Measurements from ENCODE around the gene ZFP57.
"Not testable (repeated sequence)": the region's sequence is repeated elsewhere in the genome, so short reads cannot be mapped to it uniquely, and the experiment has no call there.

Gene ZFP57

DNA sequence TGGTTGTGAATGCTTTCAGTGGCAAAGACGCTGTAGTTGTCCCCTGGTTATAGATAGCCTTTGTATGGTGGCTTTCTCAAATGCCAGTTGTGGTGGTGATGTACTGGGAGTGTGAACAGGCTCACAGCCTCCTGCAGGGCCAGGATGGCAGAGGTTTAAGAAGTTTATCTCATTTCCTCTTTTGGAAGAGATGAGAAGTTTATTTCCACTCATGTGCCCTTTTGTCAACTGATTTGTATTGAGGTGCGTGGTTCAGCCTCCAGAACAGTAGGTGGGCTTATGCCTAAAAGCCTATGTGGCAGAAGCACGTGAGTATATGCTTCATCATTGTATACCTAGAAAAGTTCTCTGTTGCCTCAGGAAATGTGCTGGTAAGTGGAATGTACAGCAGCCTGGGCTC is 13.7 kb upstream of the ZFP57 start:
- DNase-seq: no peak

DNA sequence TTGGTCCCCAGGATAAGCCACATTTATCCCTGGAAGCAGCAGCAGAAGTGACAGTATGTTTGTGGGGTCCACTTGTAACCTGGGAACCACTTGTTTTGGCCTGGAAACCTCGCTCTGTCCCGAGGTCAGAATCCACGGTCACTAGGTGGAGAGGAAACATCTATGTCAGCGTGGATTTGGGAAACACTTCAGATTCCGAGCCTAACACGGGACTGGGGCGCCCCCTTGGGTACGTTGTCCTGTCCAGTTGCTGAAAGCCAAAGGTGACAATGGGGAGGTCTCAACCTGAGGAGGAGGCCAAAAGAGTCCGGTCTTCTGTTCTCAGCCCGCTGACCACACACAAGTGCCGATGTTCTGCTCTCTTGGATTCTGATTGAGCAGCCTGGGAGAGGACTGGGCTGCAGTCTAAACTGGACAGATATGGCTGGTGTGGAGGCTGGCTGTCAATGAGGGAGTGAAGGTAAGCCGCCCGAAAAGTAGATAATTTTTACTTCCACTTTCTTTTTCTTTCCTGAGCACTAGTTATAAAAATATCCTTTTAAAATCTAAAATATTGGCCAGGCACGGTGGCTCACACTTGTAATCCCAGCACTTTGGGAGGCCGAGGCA is 4.9 kb upstream of the ZFP57 start:
- no peak for DNase-seq

DNA sequence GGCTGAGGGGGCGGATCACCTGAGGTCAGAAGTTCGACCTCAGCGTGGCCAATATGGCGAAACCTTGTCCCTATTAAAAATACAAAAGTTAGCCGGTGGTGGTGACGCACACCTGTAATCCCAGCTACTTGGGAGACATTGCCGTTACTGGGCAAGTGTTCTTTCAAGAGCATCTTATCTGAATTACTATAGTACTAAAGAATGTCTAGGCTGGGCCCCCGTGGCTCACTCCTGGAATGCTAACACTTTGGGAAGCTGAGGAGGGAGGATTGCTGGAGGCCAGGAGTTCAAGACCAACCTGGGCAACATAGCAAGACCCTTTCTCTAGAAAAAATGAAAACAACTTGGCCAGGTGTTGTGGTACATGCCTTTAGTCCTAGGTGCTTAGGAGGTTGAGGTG is 859 bp upstream of the ZFP57 start:
- DNase-seq: no peak

DNA sequence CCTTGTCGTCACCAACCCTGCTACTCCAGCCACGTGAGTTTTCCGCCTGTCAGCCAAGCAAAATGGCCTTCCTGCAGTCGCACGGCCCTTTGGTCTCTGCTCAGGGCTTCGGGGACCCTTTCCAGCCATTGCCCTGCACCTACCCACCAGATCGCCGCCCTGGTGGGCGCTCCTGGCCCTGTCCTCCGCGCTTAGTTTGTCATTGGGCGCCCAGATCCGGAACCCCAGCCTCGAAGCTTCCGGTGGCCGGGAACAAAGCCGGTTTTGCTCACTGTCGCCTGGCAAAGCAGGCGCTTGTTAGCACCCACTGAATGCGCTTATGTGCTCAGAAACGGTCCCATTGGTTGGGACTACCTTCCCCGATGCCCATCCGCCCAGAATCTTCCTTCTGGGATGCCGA is 536 bp downstream of the ZFP57 start:
- DNase-seq: no peak

GRCh38 chr6:29679962-29680361 is 990 bp downstream of the ZFP57 start:
- no peak for DNase-seq

- no peak for DNase-seq
Observed at GRCh38 chr6:29678114-29678513, 2.8 kb downstream of the ZFP57 start.

DNA sequence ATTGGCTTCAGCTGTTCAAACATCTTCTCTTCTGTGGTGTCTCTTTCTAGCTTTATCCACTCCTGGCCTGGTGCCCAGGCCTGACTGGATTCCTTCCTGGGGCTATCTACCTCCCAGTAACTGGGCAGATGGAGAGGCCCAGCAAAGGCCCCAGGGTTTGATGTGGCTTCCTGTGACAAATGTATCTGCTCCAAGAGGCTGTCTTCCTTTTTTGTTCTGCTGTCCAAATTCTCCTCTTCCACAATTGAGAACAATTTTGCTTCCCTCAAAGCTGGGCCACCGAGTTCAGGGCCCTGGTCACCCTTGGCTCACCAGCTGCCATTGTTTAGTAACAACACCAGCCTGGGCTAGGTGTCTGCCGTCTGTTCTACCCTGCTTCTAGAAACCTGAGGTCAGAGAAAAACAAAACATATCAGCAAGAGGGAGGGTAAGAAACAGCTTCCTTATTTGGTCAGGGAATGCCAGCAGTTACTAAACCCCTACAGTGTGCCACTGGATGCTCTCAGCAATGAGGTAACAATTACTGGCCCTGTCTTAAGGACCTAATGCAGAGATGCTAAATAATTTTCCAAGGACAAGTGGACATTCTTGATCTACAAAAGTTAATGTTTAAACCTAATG is 3.9 kb downstream of the ZFP57 start:
- DNase-seq: no peak

DNA sequence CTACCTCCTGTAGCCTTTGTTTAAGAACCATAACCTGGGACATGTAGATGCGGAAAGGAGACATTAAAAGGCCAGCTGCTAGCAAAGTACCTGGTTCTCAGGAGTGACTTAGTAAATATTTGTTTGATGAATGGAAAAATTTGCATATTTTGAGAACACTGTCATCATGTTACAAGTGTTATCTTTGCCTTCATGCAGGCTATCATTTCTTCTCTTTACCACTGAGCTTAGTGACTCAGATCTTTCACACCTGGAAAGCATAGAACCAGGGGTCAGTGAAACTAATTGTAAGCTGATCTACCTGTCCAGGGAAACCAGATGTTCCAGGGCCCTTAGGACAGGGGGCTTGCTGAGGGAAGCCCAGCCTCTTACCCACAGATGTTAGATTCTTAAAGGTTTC is 5.4 kb downstream of the ZFP57 start:
- DNase-seq: no peak

DNA sequence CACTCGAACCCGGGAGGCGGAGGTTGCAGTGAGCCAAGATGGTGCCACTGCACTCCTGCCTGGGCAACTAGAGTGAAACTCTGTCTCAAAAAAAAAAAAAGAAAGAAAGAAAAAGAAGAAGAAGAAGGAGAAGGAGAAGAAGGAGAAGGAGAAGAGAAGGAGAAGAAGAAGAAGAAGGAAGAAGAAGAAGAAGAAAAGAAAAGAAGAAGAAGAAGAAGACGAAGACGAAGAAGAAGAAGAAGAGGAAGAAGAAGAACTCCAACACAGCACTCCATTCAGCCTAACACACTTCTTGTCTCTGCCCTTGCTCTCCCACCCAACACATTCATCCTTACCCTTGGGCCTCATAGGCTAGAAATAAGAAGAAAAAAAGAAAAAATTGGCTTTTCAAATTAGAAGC is 6.9 kb downstream of the ZFP57 start:
- DNase-seq: no peak

DNA sequence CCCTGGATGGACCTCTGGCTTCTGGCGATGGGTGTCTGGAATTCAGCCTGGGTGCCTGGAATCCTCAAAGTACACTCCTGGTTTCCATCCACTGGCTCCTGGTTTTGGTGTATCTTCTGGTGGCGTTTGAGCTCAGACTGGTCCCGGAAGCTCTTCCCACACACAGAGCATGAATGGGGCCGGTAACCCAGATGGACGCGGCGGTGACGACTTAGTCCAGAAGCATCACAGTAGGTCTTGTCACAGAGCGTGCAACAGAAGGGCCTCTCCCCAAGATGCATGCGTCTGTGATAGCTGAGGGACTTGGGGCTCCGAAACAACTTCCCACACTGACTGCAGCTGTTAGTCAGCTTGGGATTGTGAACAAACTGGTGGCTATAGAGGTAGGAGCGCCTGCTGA is 7.8 kb downstream of the ZFP57 start:
- DNase-seq: no peak

DNA sequence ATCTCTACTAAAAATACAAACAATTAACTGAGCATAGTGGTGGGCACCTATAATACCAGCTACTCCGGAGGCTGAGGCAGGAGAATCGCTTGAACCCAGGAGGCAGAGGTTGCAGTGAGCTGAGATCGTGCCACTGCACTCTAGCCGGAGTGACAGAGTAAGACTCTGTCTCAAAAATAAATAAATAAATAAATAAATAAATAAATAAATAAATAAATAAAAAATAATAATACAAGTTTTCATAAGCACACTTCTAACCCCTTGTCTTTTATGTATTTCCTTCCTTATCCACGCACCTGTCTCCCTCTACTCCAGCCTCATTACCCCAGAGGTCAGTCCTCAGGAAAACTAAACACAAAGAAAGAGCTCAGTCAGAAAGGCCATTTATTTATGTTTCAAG is 8.8 kb downstream of the ZFP57 start:
- DNase-seq: not testable (repeated sequence)

- no peak for DNase-seq
Observed at GRCh38 chr6:29671026-29671425, 9.9 kb downstream of the ZFP57 start.

DNA sequence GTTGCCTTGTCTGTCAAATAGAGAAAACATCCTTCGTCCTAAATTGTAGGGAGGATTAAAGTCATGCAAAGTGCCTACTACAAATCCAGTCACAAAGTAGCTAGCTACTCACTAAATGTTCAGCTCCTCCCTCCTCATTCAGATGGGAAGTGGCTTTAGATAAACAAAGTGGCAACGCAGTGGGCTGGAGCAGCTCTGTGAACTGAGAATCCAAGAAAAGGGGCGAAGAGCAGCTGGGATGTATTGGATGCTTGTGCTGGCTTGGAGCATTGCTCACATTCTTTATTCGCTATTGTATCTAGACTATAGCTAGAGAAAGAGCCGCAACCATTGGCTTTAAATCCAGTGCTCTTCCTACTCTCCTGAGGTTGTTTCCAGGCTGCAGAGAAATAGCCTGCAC is 13.8 kb downstream of the ZFP57 start:
- DNase-seq: no peak

- DNase-seq: no peak
Observed at GRCh38 chr6:29666826-29667130, 14.2 kb downstream of the ZFP57 start.

- DNase-seq: no peak
Observed at GRCh38 chr6:29665942-29666825, 14.8 kb downstream of the ZFP57 start.

DNA sequence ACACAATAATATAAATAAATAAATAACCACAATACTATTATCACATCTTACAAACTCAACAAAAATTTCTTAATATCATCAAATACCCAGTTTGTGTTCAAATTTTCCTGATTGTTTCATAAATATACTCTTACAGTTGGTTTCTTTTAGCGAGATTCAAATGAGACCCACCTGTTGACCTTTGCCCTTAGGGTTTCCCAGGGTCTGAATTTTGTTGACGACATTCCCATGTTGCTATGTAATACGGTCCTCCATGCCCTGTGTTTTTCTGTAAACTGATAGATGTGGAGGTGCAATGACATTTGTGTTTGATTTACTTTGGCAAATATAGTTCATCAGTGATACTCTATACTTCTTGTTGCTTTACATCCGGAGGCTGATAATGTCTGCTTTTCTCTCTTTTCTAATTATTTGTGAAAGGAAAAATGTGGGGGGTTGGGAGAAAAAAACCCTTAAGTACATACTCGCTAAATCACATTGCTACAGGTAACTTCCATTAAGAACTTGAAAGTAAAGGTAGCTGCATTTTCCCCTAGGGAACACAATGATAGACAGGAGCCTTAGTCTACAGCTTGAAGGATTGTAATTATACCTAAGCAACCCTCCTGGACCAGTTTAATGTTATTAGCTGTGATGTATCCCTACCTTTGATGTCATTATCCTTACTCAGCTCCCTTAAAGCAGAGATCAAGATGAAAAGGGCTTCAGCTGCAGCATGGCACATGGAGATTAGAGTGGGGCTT is 17.5 kb downstream of the ZFP57 start:
- no peak for DNase-seq

DNA sequence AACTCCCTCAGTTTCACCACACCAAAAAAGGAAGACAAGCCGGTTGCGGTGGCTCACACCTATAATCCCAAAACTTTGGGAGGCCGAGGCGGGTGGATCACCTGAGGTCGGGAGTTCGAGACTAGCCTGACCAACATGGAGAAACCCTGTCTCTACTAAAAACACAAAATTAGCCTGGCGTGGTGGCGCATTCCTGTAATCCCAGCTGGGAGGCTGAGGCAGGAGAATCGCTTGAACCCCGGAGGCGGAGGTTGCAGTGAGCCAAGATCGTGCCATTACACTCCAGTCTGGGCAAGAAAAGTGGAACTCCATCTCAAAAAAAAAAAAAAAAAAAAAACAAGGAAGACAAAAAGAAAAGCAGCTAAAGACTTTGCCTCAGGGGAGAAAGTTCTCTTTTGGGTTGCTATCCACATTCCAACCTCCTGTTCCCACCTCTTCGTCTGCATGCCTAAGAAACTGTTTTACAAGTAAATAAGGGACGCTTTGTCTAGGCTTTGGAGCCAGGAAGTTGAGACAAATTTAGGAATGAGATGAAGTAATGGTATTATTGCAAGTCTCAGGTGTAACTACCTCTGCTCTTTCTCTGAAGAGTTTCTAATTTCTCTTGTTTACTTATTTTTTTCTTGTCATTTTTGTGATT is 19.3 kb downstream of the ZFP57 start:
- DNase-seq: not testable (repeated sequence)

GRCh38 chr6:29661071-29661470 is 19.9 kb downstream of the ZFP57 start:
- DNase-seq: no peak

- DNase-seq: no peak
Observed at GRCh38 chr6:29656798-29657197, 24.2 kb downstream of the ZFP57 start, which contains the start of gene MOG. MOG (plus strand) TSS chr6:29657092; CDS start chr6:29657210, 118 bp downstream.

DNA sequence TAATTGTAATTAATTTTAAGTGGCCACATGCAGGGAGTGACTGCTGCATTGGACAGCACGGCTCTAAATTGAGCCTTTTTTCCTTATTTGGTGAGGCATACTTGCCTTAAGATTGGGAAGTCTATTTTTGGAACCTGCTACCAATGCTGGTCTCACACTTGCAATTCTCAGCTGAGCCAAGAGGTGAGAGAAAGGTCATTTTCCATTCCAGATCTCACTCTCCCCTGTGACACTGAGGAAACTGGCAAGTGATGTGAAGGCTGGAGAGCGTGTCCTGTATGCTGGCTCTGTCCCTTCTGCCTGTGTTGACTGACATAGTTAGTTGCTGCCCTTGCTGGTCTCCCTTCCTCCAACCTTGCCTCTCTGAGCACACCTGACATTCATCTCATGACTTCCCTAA is 24.8 kb downstream of the ZFP57 start:
- no peak for DNase-seq

DNA sequence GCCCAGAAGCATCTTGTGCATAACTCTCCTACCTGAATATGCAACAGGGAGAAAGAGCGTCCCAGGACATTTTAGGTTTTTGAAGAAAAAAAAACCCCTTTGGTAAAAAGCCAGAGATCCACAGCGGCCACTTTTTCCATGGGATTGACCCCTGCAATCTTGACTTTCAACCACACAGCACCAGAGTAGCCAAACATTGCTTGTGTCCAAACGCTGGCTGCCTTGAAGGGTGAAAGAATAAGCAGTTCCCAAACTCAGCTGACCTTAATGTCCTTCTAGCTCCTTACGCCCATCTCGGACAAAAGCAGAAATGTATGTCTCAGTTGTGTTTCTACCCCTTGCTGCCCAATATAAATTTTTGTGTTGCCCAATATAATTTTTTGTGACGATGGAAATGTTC is 25.3 kb downstream of the ZFP57 start:
- no peak for DNase-seq

GRCh38 chr6:29653452-29654038 is 27.4 kb downstream of the ZFP57 start:
- DNase-seq: no peak

- DNase-seq: no peak
Observed at GRCh38 chr6:29652198-29652584, 28.8 kb downstream of the ZFP57 start.

Data from activated CD8-positive, alpha-beta memory T cell treated with anti-CD3 and anti-CD28 coated beads, Interleukin-2, amount 50 U/mL, for 48 hours (primary cell).